ENCODE measurements around the gene CCDC88B. TPM values are rescaled to one million over a fixed set of nuclear protein-coding genes. Genes with fewer than 3 reads are reported as not detected.
A peak's percentile ranks its signal among the peaks of the same experiment; 100 is the strongest.

CCDC88B gene
- total RNA-seq, 1 experiment from 2014 or later = 11.2 TPM

DNA sequence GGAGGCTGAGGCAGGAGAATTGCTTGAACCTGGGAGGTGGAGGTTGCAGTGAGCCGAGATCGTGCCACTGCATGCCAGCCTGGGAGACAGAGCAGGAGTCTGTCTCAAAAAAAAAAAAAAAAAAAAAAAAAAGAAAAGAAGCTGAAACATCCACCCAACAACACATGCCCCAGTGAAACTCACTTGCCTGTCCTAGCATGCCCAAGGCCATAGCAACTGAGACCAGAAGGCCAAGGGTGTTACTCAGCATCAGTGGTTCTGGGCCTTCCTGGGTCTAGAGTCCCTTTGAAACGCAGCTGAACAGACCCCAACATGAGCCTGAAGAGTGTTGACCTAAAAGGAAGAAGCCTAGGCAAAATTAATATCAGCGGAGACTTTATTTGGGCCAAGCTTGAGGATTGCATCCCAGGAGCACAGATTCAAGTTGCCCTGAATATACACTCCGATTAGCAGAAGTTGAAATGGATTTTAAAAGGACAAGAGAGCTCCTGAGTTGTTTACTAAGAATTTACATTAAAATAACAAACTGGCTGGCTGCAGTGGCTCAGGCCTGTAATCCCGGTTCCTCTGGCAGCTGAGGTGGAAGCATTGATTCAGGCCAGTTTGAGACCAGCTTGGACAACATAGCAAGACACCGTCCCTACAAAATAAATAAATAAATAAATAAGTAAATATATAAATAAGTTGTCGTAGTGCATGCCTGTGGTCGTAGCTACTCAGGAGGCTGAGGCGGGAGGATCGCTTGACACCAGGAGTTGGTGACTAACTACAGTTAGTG is 15.1 kb upstream of the CCDC88B start:
- H2AK5ac ChIP-seq (ENCODE audit: insufficient read length, low read length) = no peak overlapping the region
- H3K4me1 ChIP-seq (ENCODE audit: insufficient read depth, low read length) = no peaks in the 10 kb centered on the region; the same call in 1 of the 2 replicates
- no peak overlapping the region for H3K18ac ChIP-seq (ENCODE audit: insufficient read length, low read depth, low read length)
- peaks cover 5% of the 10 kb centered on the region for H3K27me3 Mint-ChIP-seq (ENCODE audit: low read depth)
- no peaks in the 10 kb centered on the region for H3K79me2 ChIP-seq (ENCODE audit: insufficient read depth, low read length)
- no peaks in the 10 kb centered on the region for H3K79me1 ChIP-seq (ENCODE audit: insufficient read depth, low read depth, low read length, poor library complexity, severe bottlenecking)
- no peak for DNase-seq
- H2BK120ac ChIP-seq (ENCODE audit: low read depth, low read length, poor library complexity, severe bottlenecking) = no peak overlapping the region
- H4K20me1 ChIP-seq (ENCODE audit: control insufficient read depth, insufficient read depth, insufficient read length) = peaks cover 2% of the 10 kb centered on the region
- no peak overlapping the region for H2BK12ac ChIP-seq (ENCODE audit: insufficient read length, low read depth, low read length)
- no peaks in the 10 kb centered on the region for H3K9me3 ChIP-seq (ENCODE audit: control insufficient read depth, low read depth, low read length)
- no peaks in the 10 kb centered on the region for H3K9me3 Mint-ChIP-seq
- no peak overlapping the region for H4K5ac ChIP-seq (ENCODE audit: insufficient read length, low read depth, low read length)
- no peak overlapping the region for H3K4ac ChIP-seq (ENCODE audit: low read depth, low read length)
- no peak for TF ChIP-seq CTCF (conservative IDR thresholded peaks at IDR 0.05)
- no peaks in the 10 kb centered on the region for H3K27me3 ChIP-seq (ENCODE audit: insufficient read depth, low read length)
- peaks cover 9 to 22% (median 19%) of the 10 kb centered on the region in 3 experiments; a peak in 6 of 7 replicates for H3K36me3 Mint-ChIP-seq (ENCODE audit: insufficient read depth in 1 of 3, low read depth in 3 of 3)
- WGBS (ENCODE audit: extremely low coverage, insufficient read length, low lambda C conversion rate) = no CpG with 5 or more reads among the region's 11 CpGs
- H3K27ac Mint-ChIP-seq = peak overlapping the region; percentile 8 to 95 (median 93); a peak in 4 of 7 replicates
- H2BK15ac ChIP-seq (ENCODE audit: low read depth, low read length) = no peak overlapping the region
- no peak overlapping the region for H3K4me2 ChIP-seq (ENCODE audit: insufficient read depth, insufficient read length, low read length)
- H4K91ac ChIP-seq (ENCODE audit: insufficient read length, low read depth, low read length) = no peak overlapping the region
- H3K23me2 ChIP-seq (ENCODE audit: insufficient read length, low read depth, low read length, poor library complexity, severe bottlenecking) = no peaks in the 10 kb centered on the region
- H3K14ac ChIP-seq (ENCODE audit: insufficient read depth, low read length) = no peak overlapping the region
- H4K8ac ChIP-seq (replicated peaks; ENCODE audit: insufficient read length, low read depth, low read length) = no peak overlapping the region
- H2AFZ ChIP-seq (ENCODE audit: low read length) = no peak overlapping the region
- H3K27ac ChIP-seq (ENCODE audit: insufficient read length, low read depth, low read length) = peak overlapping the region; percentile 34
- no peak overlapping the region for H3T11ph ChIP-seq (ENCODE audit: low read length)
- no peak overlapping the region for H3K9ac ChIP-seq (ENCODE audit: extremely low read depth, insufficient read length, low read length)
- H2BK20ac ChIP-seq (ENCODE audit: low read depth, low read length, poor library complexity, severe bottlenecking) = no peak overlapping the region
- H3K4me3 Mint-ChIP-seq = peak overlapping the region in 1 of 2 experiments; percentile 3; a peak in 1 of 5 replicates
- H3K56ac ChIP-seq (ENCODE audit: insufficient read length, low read depth, low read length) = no peak overlapping the region
- H2BK5ac ChIP-seq (ENCODE audit: insufficient read length, low read length) = no peak overlapping the region
- peaks cover 12 to 20% of the 10 kb centered on the region in 2 experiments for H3K4me1 Mint-ChIP-seq
- H3K23ac ChIP-seq (ENCODE audit: insufficient read length, low read depth, low read length) = no peak overlapping the region

All from H9 (cell line).